Heart left ventricle (tissue), 16 donors: ENCODE data around the gene AGAP6. TPM values are rescaled to one million over a fixed set of nuclear protein-coding genes. Genes with fewer than 3 reads are reported as not detected.
"Not testable (repeated sequence)": the region's sequence is repeated elsewhere in the genome, so short reads cannot be mapped to it uniquely, and the experiment has no call there.

Experiments
- ATAC-seq, 4 donors: fragments of 200-7000 bp; cut with Tn5 transposase; one replicate each; pipeline ENCODE4 v1.9.1; 2020 to 2022; ENCODE audit warnings: moderate library complexity in 4 of 4, mild to moderate bottlenecking in 3 of 4, moderate number of reproducible peaks in 1 of 4
- DNase-seq, 5 donors: peaks; one replicate each; pipeline ENCODE4 v3.0.0-alpha.2; 2020
- H3K27ac ChIP-seq, 12 donors: fragments of 200-600 bp; sonication (generic) in 4 of 12; one replicate each; pipeline versions ENCODE4 v1.5.0 to v1.8.0; 2016 to 2022; ENCODE audit warnings: mild to moderate bottlenecking in 2 of 12
- H3K27me3 ChIP-seq, 9 donors: fragments of 200-600 bp; sonication (generic) in 2 of 9; one replicate each; pipeline versions ENCODE4 v1.5.1 to v1.8.0; 2016 to 2022; ENCODE audit warnings: mild to moderate bottlenecking in 3 of 9
- H3K36me3 ChIP-seq, 9 donors: fragments of 200-600 bp; sonication (generic) in 2 of 9; one replicate each; pipeline versions ENCODE4 v1.5.0 to v1.8.0; 2018 to 2022; ENCODE audit warnings: mild to moderate bottlenecking in 2 of 9
- H3K4me1 ChIP-seq, 12 donors: fragments of 200-600 bp; sonication (generic) in 4 of 12; one replicate each; pipeline versions ENCODE4 v1.5.0 to v1.8.0; 2016 to 2022; ENCODE audit warnings: mild to moderate bottlenecking in 3 of 12
- H3K4me3 ChIP-seq, 12 donors: fragments of 200-600 bp; sonication (generic) in 4 of 12; one replicate each; pipeline versions ENCODE4 v1.5.0 to v1.8.0; 2017 to 2022; ENCODE audit warnings: mild to moderate bottlenecking in 9 of 12, moderate library complexity in 4 of 12
- H3K9me3 ChIP-seq, 12 donors: fragments of 200-600 bp; sonication (generic) in 4 of 12; one replicate each; pipeline versions ENCODE4 v1.5.0 to v1.8.0; 2016 to 2022; ENCODE audit warnings: mild to moderate bottlenecking in 1 of 12
- WGBS, 4 donors: extraction: QIAGEN DNeasy Blood & Tissue Kit in 2 of 4; methylation state at CpG; one replicate each; pipeline versions ENCODE4 v1.1.5 to v1.1.7; 2013 to 2018; 5-methylcytosine and 5-hydroxymethylcytosine counted together
- intact Hi-C, 10 donors: fragments of 100-400 bp; cut with DNase I; formaldehyde crosslinking; loops; one replicate each; pipeline versions ENCODE4 v1.11.1 to v1.14.2; 2022
- polyA plus RNA-seq, 2 donors: library from polyadenylated mRNA; stranded (reverse); fragments of 200-250 nt; gene quantifications; one replicate each; pipeline ENCODE4 v1.2.3, GENCODE V29; 2013
- total RNA-seq, 9 donors: library from RNA; depleted of rRNA in 2 of 9; stranded (reverse); fragments of >200 nt in 2 of 9; fragmentation: NEBNext Ultra II Directional in 3 of 9; extraction: Animal tissue kit (Norgen Biotek cat#: 25700) in 3 of 9; gene quantifications; one replicate each; pipeline versions ENCODE4 v1.1.0 to v1.2.4, GENCODE V29; 2016 to 2023
- donor health status: ischemic (EF 13 %, LVEDD 7.1; RV severe dilation, severe dysfunction).
- donor health status: healthy with polysubstance abuse.
- donor health status: DM: no; HTN: yes; CAD: no.
- donor health status: DM: no; HTN: no; CAD: no.
- donor health status: ischemic (EF 25% LVEDD 6.9; RV normal size, moderate dysfunction).
- donor health status: ischemic (EF 25% LVEDD 5.7; RV mildly dilated, moderate dysfunction).
- donor health status: healthy.
- donor health status: DM: yes; HTN: yes; CAD: no.
- donor health status: ischemic (EF 35%, LVEDD 5.7; RV mildly dilated, moderate dysfunction).
- donor health status: nonischemic (EF 11% LVEDD 7.7; RV severe dilation, severe dysfunction).
- donor health status: DM: yes; HTN: yes; CAD: no.
- donor health status: PGD.
- donor health status: ischemic (EF 29% LVEDD 5.4; RV normal size, mild dysfunction).
- donor health status: nonischemic (EF 23%, LVEDD 6.1; RV moderate dilation, normal function).

AGAP6 gene
- total and polyA plus RNA-seq, 11 donors, result 2.3 to 8.2 (median 3.7) TPM

GRCh38 chr10:49971466-49971865 lies 16.7 kb upstream of the AGAP6 start:
- H3K4me3 ChIP-seq, result not testable (repeated sequence)

DNA sequence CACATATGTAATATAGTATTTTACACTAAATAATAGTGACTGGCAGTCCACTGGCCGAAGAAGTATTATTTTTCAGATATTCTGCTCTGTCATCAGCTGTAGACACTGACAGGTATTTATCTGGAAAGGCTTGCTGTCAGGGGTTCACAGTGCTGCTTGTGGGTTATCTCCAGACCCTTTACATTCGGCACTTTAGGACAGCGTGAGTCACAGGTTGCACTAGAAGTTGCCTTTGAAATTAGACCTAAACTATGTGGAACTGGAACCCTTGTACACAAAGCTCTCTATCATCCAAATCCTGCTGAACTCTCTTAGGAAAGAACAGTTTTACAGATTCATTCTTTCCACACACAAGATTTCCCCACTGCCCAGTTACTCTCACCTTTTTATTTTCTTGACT lies 16.1 kb upstream of the AGAP6 start:
- H3K27me3 ChIP-seq, DNase-seq, intact Hi-C loops, H3K4me1 ChIP-seq, H3K27ac ChIP-seq, H3K4me3 ChIP-seq, H3K9me3 ChIP-seq: not testable (repeated sequence)
- whole genome bisulfite sequencing, 4 donors, result 38 to 57% (median 43%) methylated on average over 1 to 3 of the region's 3 CpGs
- H3K36me3 ChIP-seq, result peaks cover 0 to 20% (median 4%) of the 10 kb centered on the region in 9 donors
- ATAC-seq, result peak in 1 of 4 donors; percentile 29

More at GRCh38 chr10:49971466-49971865, 16.7 kb upstream of the AGAP6 start:
- ATAC-seq, DNase-seq, H3K27ac ChIP-seq, H3K27me3 ChIP-seq, H3K9me3 ChIP-seq, H3K4me1 ChIP-seq, intact Hi-C loops: not testable (repeated sequence)
- WGBS, 4 donors, result 36 to 57% (median 46%) methylated on average over 2 of the region's 2 CpGs
- H3K36me3 ChIP-seq, result peaks cover 0 to 20% (median 4%) of the 10 kb centered on the region in 9 donors

GRCh38 chr10:49977756-49978155 lies 10.4 kb upstream of the AGAP6 start:
- H3K9me3 ChIP-seq, H3K27ac ChIP-seq, intact Hi-C loops, DNase-seq, H3K4me3 ChIP-seq, ATAC-seq, H3K4me1 ChIP-seq, H3K27me3 ChIP-seq: not testable (repeated sequence)
- H3K36me3 ChIP-seq, result peaks cover 0 to 27% (median 4%) of the 10 kb centered on the region in 9 donors
- 93 to 98% (median 96%) methylated on average over 3 of the region's 3 CpGs for WGBS, 4 donors

GRCh38 chr10:49987207-49987606 lies 999 bp upstream of the AGAP6 start:
- DNase-seq, H3K9me3 ChIP-seq, intact Hi-C loops, H3K4me1 ChIP-seq, H3K27ac ChIP-seq, H3K4me3 ChIP-seq, ATAC-seq, H3K27me3 ChIP-seq: not testable (repeated sequence)
- H3K36me3 ChIP-seq, result peaks cover 0 to 27% (median 2%) of the 10 kb centered on the region in 9 donors
- 79 to 96% (median 86%) methylated on average over 3 of the region's 3 CpGs for WGBS, 4 donors

DNA sequence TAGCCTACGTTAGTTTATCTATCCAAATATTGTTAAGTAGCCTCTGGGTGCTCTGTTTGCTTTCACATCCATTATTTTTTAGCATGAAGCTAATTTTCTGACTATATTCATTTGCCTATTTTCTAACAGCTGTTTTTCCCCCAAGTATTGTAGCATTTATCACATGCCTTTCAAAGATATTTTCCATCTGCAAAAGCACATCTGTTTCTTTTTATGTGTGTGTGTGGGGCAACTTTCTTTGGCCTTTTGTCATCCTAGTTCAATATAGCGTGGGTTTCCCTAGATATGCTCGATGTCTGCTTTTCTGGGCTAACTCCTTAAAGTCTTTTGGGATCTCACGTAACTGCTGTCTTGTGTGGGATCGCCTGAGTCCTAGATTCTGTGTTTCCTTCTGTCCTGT lies 7.1 kb downstream of the AGAP6 start:
- H3K4me3 ChIP-seq, H3K9me3 ChIP-seq, H3K27me3 ChIP-seq, DNase-seq, H3K27ac ChIP-seq, ATAC-seq, intact Hi-C loops, H3K4me1 ChIP-seq: not testable (repeated sequence)
- peaks cover 0 to 35% (median 4%) of the 10 kb centered on the region in 9 donors for H3K36me3 ChIP-seq
- WGBS, 4 donors, result 77 to 88% (median 82%) methylated on average over 5 of the region's 5 CpGs

- H3K27me3 ChIP-seq, intact Hi-C loops, DNase-seq, H3K4me3 ChIP-seq, ATAC-seq, H3K4me1 ChIP-seq, H3K36me3 ChIP-seq, H3K9me3 ChIP-seq, H3K27ac ChIP-seq: not testable (repeated sequence)
- 85 to 95% (median 90%) methylated on average over 2 to 7 of the region's 7 CpGs for WGBS, 4 donors
Measured at GRCh38 chr10:50014024-50014423, 25.8 kb downstream of the AGAP6 start.

DNA sequence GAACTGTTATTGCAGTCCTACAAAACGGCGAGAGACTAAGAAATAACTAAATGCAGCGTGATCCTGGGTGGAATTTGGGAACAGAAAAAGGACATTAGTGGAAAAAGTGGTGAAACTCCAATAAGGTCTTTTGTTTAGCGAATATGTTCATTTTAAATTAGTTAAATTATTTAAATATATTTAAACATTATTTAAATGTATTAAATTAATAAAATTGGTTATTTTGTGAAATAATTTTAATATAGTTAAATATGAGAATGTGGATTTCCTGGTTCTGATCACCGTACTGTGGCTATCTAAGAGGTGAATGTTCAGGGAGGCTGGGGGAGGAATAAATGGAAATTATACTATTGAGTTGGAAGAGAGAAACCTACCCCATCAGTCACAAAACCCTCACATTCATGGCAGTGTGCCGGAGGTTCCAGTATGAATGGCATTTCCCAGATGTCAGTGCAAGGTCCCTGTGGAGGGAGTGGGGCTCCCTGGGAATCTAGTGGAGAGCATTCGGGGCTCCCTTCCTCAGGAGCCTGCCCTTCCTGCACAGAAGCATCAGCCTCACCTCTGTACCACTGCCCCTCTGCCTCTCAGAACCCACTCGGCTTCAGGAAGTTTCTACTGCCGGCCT lies 27.5 kb downstream of the AGAP6 start:
- WGBS, 4 donors, result 49 to 64% (median 54%) methylated on average over 9 of the region's 9 CpGs

GRCh38 chr10:50016926-50017325 lies 28.7 kb downstream of the AGAP6 start:
- H3K9me3 ChIP-seq, H3K27ac ChIP-seq, H3K36me3 ChIP-seq, H3K4me3 ChIP-seq, H3K4me1 ChIP-seq, H3K27me3 ChIP-seq, intact Hi-C loops, ATAC-seq, DNase-seq: not testable (repeated sequence)
- WGBS, 4 donors, result 78 to 88% (median 83%) methylated on average over 5 of the region's 5 CpGs

More for the DNA sequence above, 27.5 kb downstream of the AGAP6 start:
- H3K9me3 ChIP-seq, H3K27me3 ChIP-seq, intact Hi-C loops, H3K4me3 ChIP-seq, H3K4me1 ChIP-seq, ATAC-seq, DNase-seq, H3K27ac ChIP-seq, H3K36me3 ChIP-seq: not testable (repeated sequence)

DNA sequence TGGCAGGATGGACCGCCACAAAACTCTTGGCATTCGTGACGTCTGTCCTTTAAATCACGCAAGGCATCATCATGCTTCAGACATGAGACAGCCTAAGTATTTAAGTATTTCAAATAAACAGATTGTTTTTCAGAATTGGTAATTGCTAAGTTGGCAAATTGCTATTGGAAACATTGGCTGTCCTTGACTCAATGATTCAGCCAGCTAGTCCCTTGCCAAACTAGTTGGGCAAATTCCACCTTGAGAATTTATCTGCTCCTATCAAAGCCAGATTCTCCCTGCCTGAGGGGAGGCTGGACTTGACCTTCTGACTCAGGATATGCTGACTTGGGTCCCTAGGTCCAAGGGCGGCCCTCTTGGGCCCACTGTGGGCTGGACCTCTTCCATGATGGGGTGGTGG lies 29.4 kb downstream of the AGAP6 start:
- H3K36me3 ChIP-seq, ATAC-seq, H3K27me3 ChIP-seq, DNase-seq, H3K27ac ChIP-seq, H3K4me1 ChIP-seq, H3K4me3 ChIP-seq, H3K9me3 ChIP-seq, intact Hi-C loops: not testable (repeated sequence)
- WGBS, 4 donors, result 77 to 89% (median 88%) methylated on average over 3 to 5 of the region's 5 CpGs

- H3K27ac ChIP-seq, ATAC-seq, DNase-seq, H3K4me1 ChIP-seq, H3K9me3 ChIP-seq, H3K36me3 ChIP-seq, intact Hi-C loops, H3K27me3 ChIP-seq, H3K4me3 ChIP-seq: not testable (repeated sequence)
- WGBS, 4 donors, result 87 to 93% (median 92%) methylated on average over 3 of the region's 3 CpGs; no CpG with 5 or more reads in 1 of the 4 donors
Measured at GRCh38 chr10:50019279-50019678, 31.1 kb downstream of the AGAP6 start.

DNA sequence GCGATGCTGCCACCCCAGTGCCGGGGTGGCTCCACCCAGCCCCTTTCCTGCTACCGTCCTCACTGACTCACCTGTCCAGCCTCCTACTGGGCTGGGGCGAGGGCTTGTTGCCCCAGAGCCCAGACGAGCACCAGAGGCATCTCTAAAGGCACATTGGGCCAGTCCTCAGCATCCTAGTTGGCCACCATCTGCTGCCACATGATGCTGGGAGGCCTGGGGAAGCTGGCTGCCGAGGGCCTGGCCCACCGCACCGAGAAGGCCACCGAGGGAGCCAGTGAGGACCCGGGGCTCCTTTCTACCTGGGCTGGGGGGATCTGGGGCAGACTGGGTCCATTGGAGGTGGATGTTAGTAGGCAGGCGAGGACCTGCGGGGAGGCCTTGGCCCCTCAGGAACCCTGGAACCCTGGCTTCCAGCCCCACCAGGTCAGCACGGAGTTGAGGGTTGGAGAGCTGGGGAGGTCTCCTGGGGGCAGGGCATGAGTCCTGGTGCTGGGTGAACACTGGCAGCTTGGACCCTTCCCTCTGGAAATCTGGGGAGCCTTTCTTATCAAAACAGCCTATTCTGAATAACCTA lies 32.3 kb downstream of the AGAP6 start:
- DNase-seq, intact Hi-C loops, ATAC-seq, H3K27ac ChIP-seq, H3K4me3 ChIP-seq, H3K4me1 ChIP-seq, H3K9me3 ChIP-seq, H3K36me3 ChIP-seq, H3K27me3 ChIP-seq: not testable (repeated sequence)
- 79 to 92% (median 84%) methylated on average over 7 to 13 of the region's 13 CpGs for WGBS, 4 donors
